Measurements from ENCODE around the gene NAALADL2.

DNA sequence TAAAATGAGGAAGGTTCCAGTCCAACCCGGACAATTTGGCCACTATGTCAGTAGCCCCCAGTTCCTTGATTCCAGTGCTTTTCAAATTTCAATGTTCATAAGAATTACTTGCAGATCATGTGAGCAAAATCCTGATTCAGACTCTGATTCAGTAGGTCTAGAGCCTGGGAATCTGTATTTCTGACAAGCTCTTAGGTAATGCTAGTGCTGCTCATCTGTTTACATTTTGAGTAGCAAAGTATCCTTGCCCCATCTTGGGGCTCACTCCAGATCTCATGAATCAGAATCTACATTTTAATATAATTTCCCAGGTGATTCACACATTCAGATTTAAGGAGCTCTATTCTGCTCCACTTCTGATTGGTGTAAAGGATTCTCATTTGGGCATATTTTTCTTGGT is 142.0 kb downstream of the NAALADL2 start:
- TF ChIP-seq, protein P1, sequence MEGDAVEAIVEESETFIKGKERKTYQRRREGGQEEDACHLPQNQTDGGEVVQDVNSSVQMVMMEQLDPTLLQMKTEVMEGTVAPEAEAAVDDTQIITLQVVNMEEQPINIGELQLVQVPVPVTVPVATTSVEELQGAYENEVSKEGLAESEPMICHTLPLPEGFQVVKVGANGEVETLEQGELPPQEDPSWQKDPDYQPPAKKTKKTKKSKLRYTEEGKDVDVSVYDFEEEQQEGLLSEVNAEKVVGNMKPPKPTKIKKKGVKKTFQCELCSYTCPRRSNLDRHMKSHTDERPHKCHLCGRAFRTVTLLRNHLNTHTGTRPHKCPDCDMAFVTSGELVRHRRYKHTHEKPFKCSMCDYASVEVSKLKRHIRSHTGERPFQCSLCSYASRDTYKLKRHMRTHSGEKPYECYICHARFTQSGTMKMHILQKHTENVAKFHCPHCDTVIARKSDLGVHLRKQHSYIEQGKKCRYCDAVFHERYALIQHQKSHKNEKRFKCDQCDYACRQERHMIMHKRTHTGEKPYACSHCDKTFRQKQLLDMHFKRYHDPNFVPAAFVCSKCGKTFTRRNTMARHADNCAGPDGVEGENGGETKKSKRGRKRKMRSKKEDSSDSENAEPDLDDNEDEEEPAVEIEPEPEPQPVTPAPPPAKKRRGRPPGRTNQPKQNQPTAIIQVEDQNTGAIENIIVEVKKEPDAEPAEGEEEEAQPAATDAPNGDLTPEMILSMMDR (conservative IDR thresholded peaks at IDR 0.05 in 1 of 2, IDR thresholded peaks at IDR 0.05 in 1 of 2; ENCODE audit: extremely low read depth in 1 of 2, insufficient read depth in 1 of 2, low read depth in 1 of 2, low read length in 2 of 2), result no peak
- no peak for TF ChIP-seq EZH2 (IDR thresholded peaks at IDR 0.05; ENCODE audit: borderline replicate concordance, low read length)

All from mammary epithelial cell (primary cell).